Neuronal stem cell (in vitro differentiated cells): ENCODE data around the gene PBXIP1.

ENCODE experiments used
- DNase-seq: peaks from one replicate; pipeline ENCODE4 v3.0.0-alpha.2; 2013; ENCODE audit warnings: low spot score
- H2AFZ ChIP-seq: one replicate; pipeline ENCODE4 v1.6.1; 2013; ENCODE audit warnings: mild to moderate bottlenecking, low read length, inconsistent platforms
- H2AK5ac ChIP-seq: 2 replicates; pipeline ENCODE4 v1.6.1; 2013; ENCODE audit warnings: low read depth, mild to moderate bottlenecking, inconsistent platforms, low read length, moderate library complexity, mixed read lengths
- H2BK120ac ChIP-seq: 2 replicates; pipeline ENCODE4 v1.6.1; 2013; ENCODE audit warnings: low read depth, mild to moderate bottlenecking, inconsistent platforms, low read length, moderate library complexity, mixed read lengths
- H2BK12ac ChIP-seq: one replicate; pipeline ENCODE4 v1.6.1; 2013; ENCODE audit warnings: low read length, inconsistent platforms
- H2BK15ac ChIP-seq: 2 replicates; pipeline ENCODE4 v1.6.1; 2013; ENCODE audit warnings: mild to moderate bottlenecking, low read length, inconsistent platforms, mixed read lengths
- H2BK5ac ChIP-seq: one replicate; pipeline ENCODE4 v1.6.1; 2013; ENCODE audit warnings: inconsistent platforms, mild to moderate bottlenecking, low read length, moderate library complexity
- H3K14ac ChIP-seq: one replicate; pipeline ENCODE4 v1.6.1; 2013; ENCODE audit warnings: low read length, inconsistent platforms
- H3K18ac ChIP-seq: 2 replicates; pipeline ENCODE4 v1.6.1; 2013; ENCODE audit warnings: low read length, inconsistent platforms
- H3K23ac ChIP-seq: 2 replicates; pipeline ENCODE4 v1.6.1; 2013; ENCODE audit warnings: low read depth, mild to moderate bottlenecking, mixed read lengths, low read length, inconsistent platforms; ENCODE audit not compliant: poor library complexity
- H3K27ac ChIP-seq: replicated peaks from 3 replicates; pipeline ENCODE4 v1.5.1; 2013; ENCODE audit warnings: low read length, inconsistent platforms
- H3K27me3 ChIP-seq, 3 experiments: 2 replicates each; pipeline ENCODE4 v1.6.1; 2013; ENCODE audit warnings: low read length in 3 of 3, mild to moderate bottlenecking in 2 of 3, inconsistent platforms in 1 of 3, low read depth in 1 of 3, mixed read lengths in 1 of 3, moderate library complexity in 1 of 3; ENCODE audit not compliant: control insufficient read depth in 3 of 3, insufficient read depth in 3 of 3
- H3K36me3 ChIP-seq, 2 donors: replicated peaks in 1 of 2; 2 replicates each; pipeline ENCODE4 v1.6.1; 2013; ENCODE audit warnings: low read length in 2 of 2; ENCODE audit not compliant: control insufficient read depth in 2 of 2, insufficient read depth in 2 of 2
- H3K4ac ChIP-seq: 2 replicates; pipeline ENCODE4 v1.6.1; 2013; ENCODE audit warnings: inconsistent platforms, mild to moderate bottlenecking, low read length, moderate library complexity
- H3K4me1 ChIP-seq, 2 donors: 1 replicate in 1 of 2; 2 replicates in 1 of 2; pipeline ENCODE4 v1.6.1; 2013; ENCODE audit warnings: low read length in 2 of 2, low read depth in 1 of 2; ENCODE audit not compliant: control insufficient read depth in 2 of 2, insufficient read depth in 1 of 2
- H3K4me2 ChIP-seq: one replicate; pipeline ENCODE4 v1.6.1; 2013; ENCODE audit warnings: mild to moderate bottlenecking, low read length, inconsistent platforms; ENCODE audit not compliant: insufficient read depth, poor library complexity, severe bottlenecking
- H3K4me3 ChIP-seq, 2 donors: 2 replicates each; pipeline ENCODE4 v1.5.1; 2013; ENCODE audit warnings: low read length in 2 of 2, mild to moderate bottlenecking in 2 of 2, inconsistent platforms in 1 of 2, moderate library complexity in 1 of 2
- H3K79me1 ChIP-seq: one replicate; pipeline ENCODE4 v1.6.1; 2013; ENCODE audit warnings: low read depth, mild to moderate bottlenecking, inconsistent platforms, low read length, moderate library complexity
- H3K9ac ChIP-seq: one replicate; pipeline ENCODE4 v1.6.1; 2013; ENCODE audit warnings: mild to moderate bottlenecking, low read depth, low read length, inconsistent platforms; ENCODE audit not compliant: poor library complexity
- H3K9me3 ChIP-seq, 2 donors: replicated peaks in 1 of 2; 2 replicates each; pipeline versions ENCODE3 to v1.6.1; 2013; ENCODE audit warnings: low read length in 2 of 2, mild to moderate bottlenecking in 2 of 2, inconsistent platforms in 1 of 2, low read depth in 1 of 2, mixed read lengths in 1 of 2, moderate library complexity in 1 of 2; ENCODE audit not compliant: control insufficient read depth in 2 of 2, insufficient read depth in 1 of 2
- H4K8ac ChIP-seq: one replicate; pipeline ENCODE4 v1.6.1; 2013; ENCODE audit warnings: low read depth, mild to moderate bottlenecking, inconsistent platforms, low read length, moderate library complexity
- H4K91ac ChIP-seq: one replicate; pipeline ENCODE4 v1.6.1; 2013; ENCODE audit warnings: low read length, low read depth, mild to moderate bottlenecking, inconsistent platforms; ENCODE audit not compliant: poor library complexity
- WGBS, 2 donors: extraction: QIAGEN DNeasy Blood & Tissue Kit; methylation state at CpG; one replicate each; pipeline ENCODE4 v1.1.7; 2013; ENCODE audit warnings: missing lambda C conversion rate in 2 of 2, mixed read lengths in 1 of 2; ENCODE audit not compliant: insufficient read length in 2 of 2, insufficient replicate concordance in 1 of 2; ENCODE audit errors: extremely low coverage in 2 of 2; 5-methylcytosine and 5-hydroxymethylcytosine counted together

PBXIP1 gene

DNA sequence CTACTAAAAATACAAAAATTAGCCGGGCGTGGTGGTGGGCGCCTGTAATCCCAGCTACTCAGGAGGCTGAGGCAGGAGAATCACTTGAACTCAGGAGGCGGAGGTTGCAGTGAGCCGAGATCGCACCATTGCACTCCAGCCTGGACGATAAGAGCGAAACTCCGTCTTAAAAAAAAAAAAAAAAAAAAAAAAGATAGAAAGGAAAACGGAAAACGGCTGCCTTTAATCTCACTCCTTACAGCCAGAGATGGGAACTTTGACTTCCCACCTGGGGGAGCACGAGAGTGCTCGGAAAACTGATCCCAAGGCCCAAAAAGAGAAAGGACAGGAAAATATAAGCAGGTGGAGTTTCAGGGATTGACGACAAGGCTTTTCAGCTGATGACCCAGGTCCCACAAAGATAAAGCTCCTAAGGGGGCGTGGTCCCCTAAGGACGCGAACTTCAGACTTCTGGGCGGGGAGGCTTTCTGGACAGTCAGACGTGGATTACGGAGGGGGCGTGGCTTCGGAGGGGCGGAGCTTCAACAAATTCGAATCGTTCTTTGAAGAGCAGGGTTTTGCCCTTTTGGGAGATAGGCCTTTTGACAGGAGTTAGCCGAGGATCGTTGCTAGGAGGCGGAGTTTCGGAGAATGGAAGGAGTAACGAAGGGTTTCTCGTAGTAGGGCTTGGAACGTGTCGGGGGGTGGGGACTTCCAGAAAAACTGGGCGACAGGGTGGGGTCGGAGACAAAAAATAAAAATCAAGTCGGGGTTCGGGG is 17.6 kb upstream of the PBXIP1 start:
- Histone ChIP-seq H2BK5ac (peak overlapping the region; percentile 71), H3K9me3 (no peaks in the 10 kb centered on the region), H3K79me1 (peaks cover 5% of the 10 kb centered on the region), H2BK120ac (no peak overlapping the region), H3K4me2 (peak overlapping the region; percentile 50), H3K27me3 (no peaks in the 10 kb centered on the region), H3K36me3 (peaks cover 6 to 30% of the 10 kb centered on the region in 2 donors), H3K18ac (peak overlapping the region; percentile 88), H3K27ac (peak overlapping the region; percentile 98), H2AFZ (peak overlapping the region; percentile 89), H3K4me3 (peak overlapping the region; percentile 56 to 86), H2BK15ac (no peak overlapping the region), H2BK12ac (no peak overlapping the region), H2AK5ac (no peak overlapping the region), H4K91ac (no peak overlapping the region), H3K9ac (peak overlapping the region; percentile 26), H4K8ac (no peak overlapping the region), H3K14ac (no peak overlapping the region), H3K23ac (no peak overlapping the region), H3K4ac (no peak overlapping the region), H3K4me1 (peaks cover 29 to 41% of the 10 kb centered on the region in 2 donors)
- WGBS, 2 donors = no CpG with 5 or more reads among the region's 37 CpGs
- peak; percentile 97 for DNase-seq

DNA sequence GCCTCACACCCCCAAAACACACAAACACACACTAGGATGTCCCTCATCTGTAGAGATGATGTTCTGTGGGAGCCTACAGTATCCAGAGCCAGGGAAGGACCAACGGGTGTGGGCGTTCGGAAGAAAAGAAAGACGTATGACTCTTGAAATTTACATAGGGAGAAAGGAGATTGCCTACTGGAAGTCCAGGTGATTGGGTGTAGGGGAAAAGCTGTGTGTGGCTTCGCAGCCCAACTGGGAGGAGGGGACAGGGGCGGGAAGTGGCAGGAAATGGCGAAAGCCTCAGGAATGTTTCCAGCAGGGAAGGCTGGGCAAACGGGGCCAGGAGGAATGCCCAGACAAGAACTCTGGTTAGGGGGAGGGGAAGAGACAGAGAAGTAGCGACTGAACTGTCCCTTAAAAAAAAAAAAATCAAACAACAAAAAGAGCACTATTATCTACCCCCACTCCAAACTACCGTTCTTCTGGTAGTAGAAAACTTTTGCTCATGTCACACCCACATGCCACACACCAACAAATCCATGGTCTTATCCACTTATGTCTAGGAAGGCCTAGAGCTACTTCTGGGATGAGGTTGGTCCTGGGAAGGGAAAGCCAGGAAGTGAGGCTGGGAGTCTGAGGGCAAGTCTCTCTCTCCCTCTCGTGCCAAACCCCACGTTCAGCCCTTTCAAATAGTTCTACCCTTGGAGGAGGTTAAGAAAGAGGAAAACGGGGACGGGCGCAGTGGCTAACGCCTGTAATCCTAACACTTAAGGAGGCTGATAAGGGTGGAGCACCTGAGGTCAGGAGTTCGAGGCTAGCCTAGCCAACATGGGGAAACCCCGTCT is 16.8 kb upstream of the PBXIP1 start:
- H4K8ac ChIP-seq = no peak overlapping the region
- H3K14ac ChIP-seq = no peak overlapping the region
- H2BK5ac ChIP-seq = no peak overlapping the region
- peaks cover 2 to 30% of the 10 kb centered on the region in 2 donors for H3K36me3 ChIP-seq
- H3K4me3 ChIP-seq = peak overlapping the region; percentile 46 to 56
- no peak overlapping the region for H2BK15ac ChIP-seq
- peak overlapping the region; percentile 98 for H3K27ac ChIP-seq
- no CpG with 5 or more reads among the region's 18 CpGs for WGBS, 2 donors
- H3K4me1 ChIP-seq = peaks cover 29 to 41% of the 10 kb centered on the region in 2 donors
- H3K9ac ChIP-seq = no peak overlapping the region
- peak; percentile 73 for DNase-seq
- peak overlapping the region; percentile 82 for H3K18ac ChIP-seq
- H3K4me2 ChIP-seq = peak overlapping the region; percentile 46
- H3K23ac ChIP-seq = no peak overlapping the region
- H3K27me3 ChIP-seq = no peaks in the 10 kb centered on the region
- no peak overlapping the region for H3K4ac ChIP-seq
- peaks cover 9% of the 10 kb centered on the region for H3K79me1 ChIP-seq
- no peak overlapping the region for H2BK120ac ChIP-seq
- no peak overlapping the region for H2BK12ac ChIP-seq
- no peak overlapping the region for H2AK5ac ChIP-seq
- no peak overlapping the region for H4K91ac ChIP-seq
- H2AFZ ChIP-seq = peak overlapping the region; percentile 9
- no peaks in the 10 kb centered on the region for H3K9me3 ChIP-seq

DNA sequence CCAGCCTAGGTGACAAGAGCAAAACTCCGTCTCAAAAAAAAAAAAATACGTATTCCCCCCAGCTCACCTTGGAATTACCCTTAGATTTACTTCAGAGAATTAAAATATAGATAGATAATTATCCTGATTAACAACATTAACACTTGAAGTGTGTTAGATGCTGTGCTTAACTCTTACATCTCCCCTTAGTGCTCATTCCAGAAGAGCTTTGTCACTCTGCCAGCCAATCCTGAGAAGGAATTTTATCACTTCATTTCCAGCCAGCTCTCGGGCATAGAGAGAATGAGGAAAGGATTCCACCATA is 16.3 kb upstream of the PBXIP1 start:
- Histone ChIP-seq H2BK5ac (no peak overlapping the region), H4K8ac (no peak overlapping the region), H2AK5ac (no peak overlapping the region), H3K4me2 (peak overlapping the region; percentile 41), H3K18ac (no peak overlapping the region), H3K23ac (no peak overlapping the region), H3K79me1 (peaks cover 9% of the 10 kb centered on the region), H3K4me3 (no peak overlapping the region), H2BK120ac (no peak overlapping the region), H2BK12ac (no peak overlapping the region), H3K27me3 (no peaks in the 10 kb centered on the region), H3K9me3 (no peaks in the 10 kb centered on the region), H4K91ac (no peak overlapping the region), H2AFZ (peak overlapping the region; percentile 9), H3K4ac (no peak overlapping the region), H3K14ac (no peak overlapping the region), H3K4me1 (peaks cover 29 to 41% of the 10 kb centered on the region in 2 donors), H2BK15ac (no peak overlapping the region), H3K9ac (no peak overlapping the region), H3K27ac (peak overlapping the region; percentile 98), H3K36me3 (peaks cover 4 to 31% of the 10 kb centered on the region in 2 donors)
- WGBS, 2 donors = no CpG with 5 or more reads among the region's 3 CpGs
- DNase-seq = no peak
